Activated T-cell treated with anti-CD3 and anti-CD28 coated beads for 4 hours (primary cell): Measurements from ENCODE around the gene SCYL1.
"Not testable (repeated sequence)": the region's sequence is repeated elsewhere in the genome, so short reads cannot be mapped to it uniquely, and the experiment has no call there.

ENCODE experiments used
- DNase-seq: peaks from one replicate; pipeline ENCODE4 v3.0.0-alpha.2; 2020

Gene SCYL1

DNA sequence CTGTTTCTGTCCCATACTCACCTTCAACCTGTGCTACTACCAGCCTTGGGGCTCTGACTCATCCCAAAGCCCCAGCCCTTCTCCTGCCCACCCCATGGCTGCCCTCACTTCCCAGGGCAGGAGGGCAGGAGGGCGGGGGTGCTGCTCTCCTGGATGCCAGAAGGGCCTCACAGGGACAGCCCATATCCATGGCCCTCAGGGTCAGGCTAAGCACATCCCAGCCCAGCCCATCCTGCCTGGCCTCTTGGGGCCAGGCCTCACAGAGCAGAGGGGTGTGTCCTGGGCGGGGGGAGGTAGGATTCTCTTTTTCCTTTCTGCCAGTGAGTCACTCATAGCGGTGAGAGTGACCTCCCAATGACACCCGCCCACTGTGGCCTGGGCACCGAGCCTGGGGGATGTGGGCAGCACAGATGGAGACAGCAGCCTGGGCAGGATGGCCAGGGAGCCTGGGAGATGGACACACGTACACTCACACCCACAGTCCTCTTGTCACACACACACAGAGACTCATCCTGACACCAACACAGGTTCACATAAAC is 30.9 kb downstream of the SCYL1 start:
- no peak for DNase-seq

DNA sequence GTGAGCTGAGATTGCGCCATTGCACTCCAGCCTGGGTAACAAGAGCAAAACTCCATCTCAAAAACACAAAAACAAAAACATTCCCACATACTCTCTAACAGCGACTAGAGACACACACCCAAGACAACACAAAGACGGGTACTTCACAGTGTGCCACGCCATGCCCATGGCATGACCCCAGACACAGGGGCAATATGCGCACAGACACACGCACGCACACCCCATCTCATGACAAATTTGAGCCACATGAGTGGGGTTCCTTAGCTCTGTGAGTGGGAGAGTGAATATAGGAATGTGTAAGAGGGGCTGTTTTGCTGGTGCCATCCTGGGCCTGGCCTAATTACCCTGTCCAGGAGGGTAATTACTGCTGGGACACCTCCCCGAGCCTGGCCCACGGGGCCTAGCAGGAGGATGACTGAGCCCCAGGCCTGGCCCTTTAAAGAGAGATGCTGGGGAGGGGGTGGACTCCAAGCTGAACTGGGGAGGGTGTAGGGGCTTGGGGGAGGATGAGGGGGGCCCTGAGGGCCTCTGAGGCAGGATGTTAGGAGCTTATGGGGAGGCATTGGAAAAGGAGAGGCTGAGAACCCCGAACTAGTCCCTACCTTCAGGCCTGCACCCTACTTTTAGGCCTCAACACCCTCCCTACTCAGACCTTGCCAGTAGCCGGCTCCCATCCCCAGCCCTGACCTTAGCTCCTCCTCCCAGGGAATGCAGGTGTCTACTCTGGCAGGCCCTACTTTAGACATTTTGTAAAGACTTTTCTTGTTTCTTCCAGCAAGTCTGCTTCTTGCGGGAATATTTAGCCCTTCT is 31.8 kb downstream of the SCYL1 start:
- DNase-seq: no peak

DNA sequence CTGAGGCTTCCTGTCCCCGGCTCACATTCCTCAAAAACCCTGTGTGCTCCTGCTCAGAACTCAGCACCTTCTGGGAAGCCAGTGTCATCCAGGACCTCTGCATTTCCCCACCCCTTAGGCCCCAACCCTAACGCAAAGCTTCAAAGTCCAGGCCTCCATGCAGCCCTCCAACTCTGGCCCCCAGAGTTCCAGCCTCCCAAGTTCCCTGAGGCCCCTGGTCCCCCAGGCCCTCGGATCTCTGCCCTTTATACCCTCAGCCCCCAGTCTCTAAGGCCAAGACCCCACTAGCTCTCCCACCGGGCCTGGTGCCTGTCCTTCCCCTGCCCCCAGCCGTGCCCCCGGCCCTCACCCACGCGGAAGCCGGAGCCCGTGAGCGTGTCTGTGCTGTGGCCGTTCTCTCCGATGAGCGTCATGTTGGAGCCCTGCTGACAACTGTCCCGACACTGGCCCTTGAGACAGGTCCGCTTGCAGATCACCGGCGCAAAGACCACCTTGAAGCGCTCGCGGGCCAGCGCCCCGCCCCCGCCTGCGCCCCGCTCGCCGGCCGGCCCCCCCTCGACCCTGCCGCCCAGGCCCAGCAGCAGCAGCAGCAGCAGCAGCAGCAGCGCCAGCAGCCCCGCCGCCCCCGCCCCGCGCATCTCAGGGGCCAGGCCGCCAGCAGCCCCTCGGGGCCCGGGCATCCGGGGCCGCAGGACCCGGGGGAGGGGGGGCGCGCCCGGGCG is 32.6 kb downstream of the SCYL1 start:
- DNase-seq: no peak

DNA sequence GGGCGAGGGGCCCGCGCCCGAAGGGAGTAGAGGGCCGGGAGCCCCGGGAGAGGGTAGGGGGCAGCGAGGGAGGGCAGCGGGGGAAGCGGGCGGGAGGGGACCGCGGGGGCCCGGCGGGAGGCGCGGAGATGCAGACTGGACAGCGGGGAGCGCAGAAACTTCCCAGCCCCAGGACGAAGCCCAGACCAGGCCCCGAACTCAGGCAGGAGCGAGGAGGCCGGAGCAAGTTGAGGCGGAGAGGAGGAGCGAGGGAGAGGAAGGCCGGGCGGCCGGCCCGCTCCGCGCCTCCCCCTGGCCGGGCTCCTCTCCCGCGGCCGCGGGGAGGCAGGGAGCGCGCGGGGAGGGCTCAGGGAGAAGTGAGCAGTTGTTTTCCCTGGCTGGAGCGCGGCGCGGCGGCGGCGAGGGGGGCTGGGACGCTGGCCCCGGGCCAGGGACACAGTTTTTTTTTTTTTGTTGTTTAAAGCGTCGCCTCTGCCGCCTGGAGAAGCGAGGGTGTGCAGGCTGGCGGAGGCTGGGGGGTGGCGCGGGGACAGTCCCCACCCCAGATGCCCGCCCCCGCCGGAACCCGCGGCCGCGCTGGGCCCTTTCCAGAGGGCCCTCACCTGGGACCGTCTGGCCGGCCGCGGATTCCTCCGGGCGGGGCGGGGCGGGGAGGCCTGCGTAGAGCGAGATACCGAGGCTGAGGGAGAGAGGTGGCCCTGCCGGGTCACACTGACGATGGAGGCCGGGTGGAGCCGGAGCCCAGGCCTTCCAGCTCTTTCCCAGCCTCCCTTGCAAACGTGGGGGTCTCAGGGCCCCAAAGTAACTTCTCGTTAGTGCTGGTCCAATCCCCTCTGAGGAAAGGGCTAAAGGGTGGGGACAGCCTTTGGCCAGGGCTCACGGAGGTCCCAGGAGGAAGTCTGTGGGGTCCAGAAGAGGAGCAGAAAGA is 33.4 kb downstream of the SCYL1 start, which contains the start of gene LTBP3:
Gene LTBP3 (minus strand): TSS at position 358 of the 928 bp plus-strand sequence. CDS start 400 bp downstream, outside the sequence.
- DNase-seq: no peak

DNA sequence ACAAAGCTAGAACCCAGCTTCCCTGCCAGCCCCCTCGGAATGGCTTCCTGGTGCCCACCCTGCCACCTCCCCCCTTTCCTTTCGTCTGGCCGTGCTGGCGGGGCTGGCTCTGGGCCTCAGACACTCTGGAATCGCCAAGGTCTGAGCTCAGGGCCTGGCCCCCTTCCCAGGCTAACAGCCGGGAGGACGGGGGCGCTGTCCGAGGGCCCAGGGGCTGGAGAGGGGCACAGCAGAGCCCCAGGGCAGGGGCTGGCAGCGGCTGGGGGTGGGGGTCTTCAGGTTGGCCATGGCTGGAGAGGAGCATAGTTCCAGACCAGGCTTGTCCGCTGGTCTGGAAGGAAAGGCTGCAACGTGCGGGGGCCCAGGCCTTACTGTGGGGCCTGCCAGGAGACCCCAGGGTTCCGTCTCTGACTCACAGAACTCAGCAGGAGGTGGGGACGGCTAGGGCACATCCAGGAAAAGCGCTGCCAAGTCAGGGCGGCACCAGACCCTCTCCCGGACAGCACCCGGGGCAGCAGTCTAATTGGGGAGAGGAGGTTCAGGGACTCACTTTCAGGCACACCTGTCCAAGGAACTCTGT is 34.1 kb downstream of the SCYL1 start:
- no peak for DNase-seq

DNA sequence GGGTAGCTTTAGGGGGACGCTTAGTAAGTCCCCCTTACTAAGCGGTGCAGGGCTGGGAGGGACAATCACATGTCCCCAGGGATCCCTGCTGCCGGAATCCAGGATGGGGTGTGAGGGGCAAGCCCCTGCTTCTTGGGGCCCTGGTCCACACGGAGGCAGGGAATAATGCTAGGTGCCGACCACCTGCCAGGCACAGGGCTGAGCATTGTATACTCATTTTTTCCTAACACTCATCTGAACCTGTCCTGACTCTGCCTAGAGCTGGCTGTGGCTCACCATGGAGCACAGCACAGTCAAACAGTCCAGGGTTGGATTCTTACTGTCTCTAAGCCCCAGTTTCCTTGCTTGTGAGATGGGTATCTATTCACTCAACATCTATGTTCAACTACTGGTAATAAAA is 34.7 kb downstream of the SCYL1 start:
- DNase-seq: no peak

DNA sequence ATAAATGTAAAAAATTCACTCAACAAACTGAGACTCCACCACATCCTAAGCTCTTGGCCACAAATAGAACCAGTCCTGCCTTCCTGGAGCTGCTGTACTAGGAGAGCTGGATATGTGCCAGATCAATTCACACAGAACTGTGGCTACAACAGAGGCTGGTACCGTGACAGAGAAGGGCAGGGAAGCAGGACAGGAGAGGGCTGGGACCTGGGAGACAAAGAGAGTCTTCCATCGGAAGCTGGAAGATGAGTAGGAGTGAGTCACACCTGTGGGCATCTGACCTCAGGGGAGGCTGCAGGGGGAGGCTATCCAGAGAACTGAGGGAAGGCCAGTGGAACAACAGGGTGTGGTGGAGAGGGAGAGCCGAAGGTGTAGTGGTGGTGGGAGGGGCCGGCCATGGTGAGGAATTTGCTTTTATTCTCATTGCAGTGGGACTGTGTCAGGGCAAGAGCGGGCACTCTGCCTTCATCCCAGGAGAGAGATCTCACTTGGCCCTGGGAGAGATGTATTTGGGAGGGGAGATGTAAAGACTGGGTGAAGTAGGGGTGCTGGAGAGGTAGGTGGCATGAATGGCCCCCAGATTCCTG is 35.2 kb downstream of the SCYL1 start:
- no peak for DNase-seq

DNA sequence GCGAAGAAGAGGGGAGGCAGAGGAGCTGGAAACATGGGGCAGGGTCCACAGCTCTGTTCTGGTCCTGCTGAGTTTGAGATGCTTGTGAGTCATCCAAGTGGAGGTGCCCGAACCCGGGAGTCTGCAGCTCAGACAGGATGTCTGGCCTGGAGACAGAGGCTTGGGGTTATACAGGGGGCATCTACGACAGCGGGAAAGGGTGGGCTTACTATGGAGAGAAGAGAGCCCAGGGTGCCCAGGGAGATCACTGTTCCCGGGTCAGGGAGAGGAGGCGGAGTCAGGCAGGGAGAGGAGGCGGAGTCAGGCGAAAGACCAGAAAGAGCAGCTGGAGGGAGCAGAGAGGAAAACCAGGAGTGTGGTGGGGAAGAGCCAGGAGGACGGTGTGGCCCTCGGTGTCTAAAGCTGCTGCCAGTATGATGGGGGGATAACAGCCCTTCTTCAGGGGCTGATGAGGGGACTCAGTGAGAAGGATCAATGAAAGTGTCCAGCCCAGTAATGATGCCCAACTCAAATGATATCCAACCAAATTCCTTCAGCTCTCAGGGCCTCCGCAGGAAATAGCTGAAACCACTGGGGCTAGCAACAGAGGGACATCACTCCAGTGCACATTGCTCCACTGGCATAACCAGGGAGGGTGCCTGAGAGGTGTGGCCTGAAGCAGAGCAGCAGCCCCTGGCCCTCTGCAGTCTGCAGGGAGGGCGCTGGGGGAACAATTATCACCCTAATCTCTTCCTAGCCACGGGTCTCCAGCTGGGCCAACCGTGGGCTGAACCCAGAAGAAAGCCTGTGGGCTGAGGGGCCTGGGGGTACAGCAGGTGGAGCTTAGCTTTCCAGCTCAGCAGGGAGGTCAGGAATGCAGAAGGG is 35.9 kb downstream of the SCYL1 start:
- no peak for DNase-seq

DNA sequence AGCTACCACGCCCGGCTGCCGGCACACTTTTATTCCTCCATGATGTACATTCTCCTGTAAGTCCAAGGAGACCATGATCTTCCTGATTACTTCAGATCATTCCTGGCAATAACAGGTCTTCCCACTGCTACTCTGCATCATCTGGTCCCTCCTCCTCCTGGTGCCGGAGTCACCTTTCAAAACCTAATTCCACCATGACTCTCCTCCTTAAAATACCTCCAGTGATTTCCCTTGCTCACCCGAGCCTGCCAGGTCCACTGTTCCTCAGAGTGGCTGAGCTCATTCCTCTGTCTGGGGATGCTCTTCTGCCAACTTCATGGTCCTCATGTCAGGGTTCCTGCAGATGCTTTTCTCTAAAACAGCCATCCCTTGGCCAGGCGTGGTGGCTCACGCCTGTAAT is 37.1 kb downstream of the SCYL1 start:
- no peak for DNase-seq

DNA sequence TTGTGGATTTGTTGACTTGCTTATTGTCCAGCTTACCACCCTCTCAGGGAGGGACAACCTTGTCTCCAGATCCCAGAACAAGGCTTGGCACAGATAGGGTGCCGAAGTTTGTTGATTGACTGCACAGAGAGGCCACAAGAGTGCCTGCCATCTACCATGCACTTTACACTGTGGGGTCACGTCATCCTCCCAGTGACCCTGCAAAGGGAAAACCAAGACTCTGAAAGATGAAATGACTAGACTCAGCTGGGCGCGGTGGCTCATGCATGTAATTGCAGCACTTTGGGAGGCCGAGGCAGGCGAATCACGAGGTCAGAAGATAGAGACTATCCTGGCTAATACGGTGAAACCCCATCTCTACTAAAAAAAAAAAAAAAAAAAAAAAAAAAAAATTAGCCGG is 37.9 kb downstream of the SCYL1 start:
- no peak for DNase-seq

DNA sequence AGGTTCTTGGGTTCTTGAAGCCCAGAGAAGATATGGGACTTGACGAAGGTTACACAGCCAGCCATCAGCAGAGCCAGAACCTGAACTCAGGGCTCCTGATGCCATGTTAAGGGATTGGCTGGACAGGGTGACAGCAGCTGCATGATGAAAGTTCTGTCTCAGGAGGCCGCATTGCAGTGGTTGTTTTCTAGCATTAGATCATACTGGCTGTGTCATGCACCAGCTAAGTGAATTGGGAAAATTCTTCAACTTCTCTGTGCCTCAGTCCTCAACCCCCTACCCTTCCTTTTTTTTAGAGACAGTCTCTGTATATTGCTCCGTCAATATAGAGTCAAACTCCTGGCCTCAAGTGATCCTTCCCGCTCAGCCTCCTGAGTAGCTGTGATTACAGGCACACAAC is 38.7 kb downstream of the SCYL1 start:
- DNase-seq: no peak

DNA sequence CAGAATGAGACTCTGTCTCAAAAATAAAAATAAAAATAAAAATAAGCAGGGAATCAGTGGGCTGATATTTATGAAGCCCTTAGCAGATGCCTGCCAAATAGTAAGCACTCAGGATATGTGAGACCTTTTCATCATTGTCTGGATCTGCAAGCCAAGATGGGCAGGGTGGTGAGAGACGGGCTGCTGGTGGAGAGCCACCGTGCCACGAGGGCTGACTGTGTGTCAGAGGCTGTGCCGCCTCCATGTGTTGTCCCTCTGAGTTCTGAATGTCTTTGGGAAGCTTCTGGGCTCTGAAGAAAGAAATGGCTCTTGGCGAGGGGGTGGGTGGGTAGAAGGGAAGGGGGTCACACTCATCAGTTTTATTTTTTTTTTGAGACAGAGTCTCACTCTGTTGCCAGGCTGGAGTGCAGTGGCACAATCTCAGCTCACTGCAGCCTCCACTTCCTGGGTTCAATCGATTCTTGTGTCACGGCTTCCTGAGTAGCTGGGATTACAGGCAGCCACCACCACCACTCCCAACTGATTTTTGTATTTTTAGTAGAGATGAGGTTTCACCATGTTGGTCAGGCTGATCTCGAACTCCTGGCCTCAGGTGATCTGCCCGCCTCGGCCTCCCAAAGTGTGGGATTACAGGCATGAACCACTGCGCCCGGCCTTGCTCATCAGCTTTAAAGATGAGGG is 40.1 kb downstream of the SCYL1 start:
- DNase-seq: not testable (repeated sequence)

DNA sequence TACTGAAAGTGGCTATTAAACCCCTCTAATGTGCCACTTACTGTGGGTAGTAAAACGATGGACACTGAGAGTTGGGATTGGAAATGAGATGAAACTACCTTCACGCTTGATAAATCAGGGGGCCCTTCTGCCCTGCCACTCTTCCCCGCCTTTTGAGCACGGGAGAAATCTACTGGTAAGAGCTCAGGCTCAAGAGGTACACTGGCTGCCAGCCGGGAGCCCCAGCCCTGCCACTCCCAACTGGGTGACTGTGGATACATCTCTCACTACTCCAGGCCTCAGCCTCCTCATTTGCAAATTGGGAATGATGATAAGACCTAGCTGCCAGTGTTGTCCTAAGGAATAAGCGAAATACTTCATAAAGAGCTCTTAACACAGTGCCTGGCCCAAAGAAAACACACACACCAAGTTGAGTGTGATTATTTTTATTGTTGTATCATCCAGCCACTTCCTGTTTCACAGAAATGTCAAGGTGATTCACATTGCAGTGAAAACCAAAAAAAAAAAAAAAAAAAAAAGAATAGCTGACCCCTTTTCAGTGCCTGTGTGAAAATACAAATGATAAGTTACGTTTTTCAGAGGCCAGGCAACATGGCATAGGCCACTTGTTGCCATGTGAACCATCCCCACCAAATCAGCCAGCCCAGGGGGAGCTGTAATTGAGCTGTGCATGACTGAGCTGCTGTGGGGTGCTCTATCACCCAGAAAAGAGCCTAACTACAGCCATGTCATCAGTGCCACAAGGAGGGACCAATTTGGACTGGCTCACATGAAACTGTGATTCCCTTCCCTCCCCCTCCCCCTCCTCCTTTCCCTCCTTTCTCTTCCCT is 41.0 kb downstream of the SCYL1 start:
- no peak for DNase-seq

DNA sequence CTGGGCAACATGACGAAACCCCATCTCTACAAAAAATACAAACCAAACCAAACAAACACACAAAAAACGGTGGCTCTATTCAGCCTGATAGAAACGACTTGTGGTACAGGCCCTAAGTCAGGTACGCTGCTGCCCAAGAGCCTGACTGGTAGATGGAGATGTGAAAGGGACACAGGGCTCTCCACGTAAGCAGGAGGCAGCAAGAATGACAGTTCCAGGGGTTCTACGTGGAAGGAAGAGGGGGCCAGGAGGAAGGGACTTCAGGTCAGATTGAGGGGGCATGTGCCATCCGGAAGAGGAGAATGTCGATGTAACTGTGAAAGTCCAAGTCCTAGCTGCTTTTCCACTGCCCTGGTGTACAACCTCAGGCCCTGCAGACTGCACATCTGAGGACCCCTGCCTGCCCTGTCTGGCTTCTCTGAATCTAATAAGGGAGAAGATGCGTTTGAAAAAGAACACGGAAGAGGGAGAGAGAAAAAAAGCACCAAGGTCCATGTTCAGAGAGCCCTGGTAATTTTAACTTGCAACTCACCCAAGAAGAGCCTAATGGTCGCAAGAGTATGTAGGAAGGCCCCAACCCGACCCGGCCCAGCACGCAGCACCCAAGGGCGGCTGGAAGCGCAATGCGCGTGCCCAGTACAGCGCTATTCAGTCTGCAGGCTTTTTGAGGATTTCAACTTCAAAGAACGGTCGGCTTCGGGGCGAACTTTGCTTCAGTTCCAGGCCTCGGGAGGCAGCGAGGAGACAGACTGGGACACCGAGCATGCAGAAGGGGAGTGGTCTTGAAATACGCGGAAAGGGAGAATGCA is 44.5 kb downstream of the SCYL1 start:
- DNase-seq: no peak

DNA sequence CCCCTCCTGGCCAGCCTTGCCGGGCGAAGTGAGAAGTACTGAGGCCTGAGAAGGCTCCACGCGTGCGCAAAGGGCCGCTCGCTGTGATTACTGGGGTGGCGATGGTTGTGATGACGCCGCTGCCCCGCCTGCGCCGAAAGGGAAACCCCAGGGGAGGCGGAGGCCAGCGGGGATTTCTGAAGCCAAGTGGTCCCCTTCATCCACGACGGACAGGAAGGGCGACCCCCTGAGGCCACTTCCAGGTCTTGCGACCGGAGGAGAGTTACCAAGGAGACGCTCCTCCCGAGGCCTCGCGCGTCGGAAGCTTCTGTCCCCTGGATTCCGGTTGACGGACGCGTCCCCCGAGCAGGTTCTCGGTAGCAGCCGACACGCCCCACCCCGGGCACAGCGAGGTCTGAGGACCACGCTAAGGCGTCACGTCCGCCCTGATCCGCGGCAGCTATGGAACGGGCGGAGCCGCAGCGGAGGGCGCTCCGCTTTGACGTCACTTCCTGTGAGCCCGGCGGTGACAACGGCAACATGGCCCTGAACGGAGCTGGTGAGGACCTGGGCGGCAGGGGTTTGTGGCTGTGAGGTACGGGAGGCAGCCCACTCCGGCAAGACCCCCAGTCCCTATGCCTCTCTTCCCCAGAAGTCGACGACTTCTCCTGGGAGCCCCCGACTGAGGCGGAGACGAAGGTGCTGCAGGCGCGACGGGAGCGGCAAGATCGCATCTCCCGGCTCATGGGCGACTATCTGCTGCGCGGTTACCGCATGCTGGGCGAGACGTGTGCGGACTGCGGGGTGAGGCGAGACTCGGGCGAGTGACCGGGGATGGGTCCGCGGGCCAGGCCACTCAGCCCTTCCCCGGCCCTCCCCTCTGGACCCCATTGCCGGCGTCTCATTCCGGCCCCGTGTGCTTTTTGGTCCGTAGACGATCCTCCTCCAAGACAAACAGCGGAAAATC is 45.4 kb downstream of the SCYL1 start, which contains the start of gene ZNRD2:
Gene ZNRD2 (plus strand): TSS at position 505 of the 946 bp plus-strand sequence. CDS start 15 bp downstream, at position 520.
- DNase-seq: peak; percentile 95

DNA sequence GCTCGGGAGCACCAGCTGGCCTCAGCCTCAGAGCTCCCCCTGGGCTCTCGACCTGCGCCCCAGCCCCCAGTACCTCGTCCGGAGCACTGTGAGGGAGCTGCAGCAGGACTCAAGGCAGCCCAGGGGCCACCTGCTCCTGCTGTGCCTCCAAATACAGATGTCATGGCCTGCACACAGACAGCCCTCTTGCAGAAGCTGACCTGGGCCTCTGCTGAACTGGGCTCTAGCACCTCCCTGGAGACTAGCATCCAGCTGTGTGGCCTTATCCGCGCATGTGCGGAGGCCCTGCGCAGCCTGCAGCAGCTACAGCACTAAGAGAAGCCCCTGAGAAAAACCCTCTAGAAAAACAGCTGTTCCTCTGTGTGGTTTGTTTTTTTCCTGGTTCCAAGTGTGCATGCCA is 46.5 kb downstream of the SCYL1 start:
- DNase-seq: no peak

DNA sequence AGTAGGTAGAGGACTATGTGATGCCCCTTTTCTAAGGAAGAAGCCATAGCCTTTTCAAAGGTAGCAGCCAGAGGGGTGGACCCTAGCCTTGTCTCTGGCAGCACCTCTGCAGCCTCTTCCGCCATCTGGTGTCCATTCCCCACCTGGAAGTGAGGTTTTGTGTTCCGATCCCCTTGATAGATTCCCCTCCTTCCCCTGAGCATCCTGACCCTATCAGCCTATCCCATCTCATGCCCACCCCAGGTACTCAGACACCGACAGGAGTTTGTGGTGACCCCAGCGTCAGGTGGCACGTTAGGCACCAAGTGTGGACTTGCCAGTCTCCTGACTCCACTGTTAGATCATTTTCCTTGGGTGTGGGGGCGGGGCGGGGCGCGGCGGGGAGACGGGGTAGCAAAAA is 47.1 kb downstream of the SCYL1 start:
- no peak for DNase-seq
